GM12872 (cell line): ENCODE measurements around the gene P2RX4.

Experiments used
- TF ChIP-seq, protein P1 (sequence below): IDR thresholded peaks from 3 replicates; pipeline ENCODE4 v1.5.1; 2011; ENCODE audit warnings: low read depth, mild to moderate bottlenecking, low read length, moderate library complexity; ENCODE audit not compliant: insufficient read depth

The P2RX4 gene

DNA sequence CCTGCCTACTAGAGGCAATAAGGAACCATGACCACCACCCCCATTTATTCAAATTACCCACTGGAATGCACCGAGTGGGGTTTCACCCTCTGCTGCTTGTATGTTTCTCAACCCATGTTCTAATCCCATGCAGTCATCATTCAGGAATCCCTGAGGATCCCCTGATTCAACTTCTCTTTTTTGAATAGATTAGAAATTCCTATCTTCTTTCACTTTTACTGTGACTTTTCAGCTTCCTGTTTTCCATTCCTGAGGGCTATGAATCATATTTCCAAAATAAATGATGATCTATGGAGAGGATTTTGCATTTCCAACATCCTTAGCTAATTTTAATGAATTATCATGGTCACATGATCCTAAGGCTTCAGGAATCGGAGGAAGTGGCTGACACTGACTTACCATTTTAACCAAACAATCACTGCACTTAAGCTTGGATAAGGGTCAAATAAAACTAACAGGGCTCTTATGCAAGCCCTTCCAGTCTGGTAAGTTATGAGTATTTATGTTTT lies 19.4 kb upstream of the P2RX4 start:
- TF ChIP-seq, protein P1, sequence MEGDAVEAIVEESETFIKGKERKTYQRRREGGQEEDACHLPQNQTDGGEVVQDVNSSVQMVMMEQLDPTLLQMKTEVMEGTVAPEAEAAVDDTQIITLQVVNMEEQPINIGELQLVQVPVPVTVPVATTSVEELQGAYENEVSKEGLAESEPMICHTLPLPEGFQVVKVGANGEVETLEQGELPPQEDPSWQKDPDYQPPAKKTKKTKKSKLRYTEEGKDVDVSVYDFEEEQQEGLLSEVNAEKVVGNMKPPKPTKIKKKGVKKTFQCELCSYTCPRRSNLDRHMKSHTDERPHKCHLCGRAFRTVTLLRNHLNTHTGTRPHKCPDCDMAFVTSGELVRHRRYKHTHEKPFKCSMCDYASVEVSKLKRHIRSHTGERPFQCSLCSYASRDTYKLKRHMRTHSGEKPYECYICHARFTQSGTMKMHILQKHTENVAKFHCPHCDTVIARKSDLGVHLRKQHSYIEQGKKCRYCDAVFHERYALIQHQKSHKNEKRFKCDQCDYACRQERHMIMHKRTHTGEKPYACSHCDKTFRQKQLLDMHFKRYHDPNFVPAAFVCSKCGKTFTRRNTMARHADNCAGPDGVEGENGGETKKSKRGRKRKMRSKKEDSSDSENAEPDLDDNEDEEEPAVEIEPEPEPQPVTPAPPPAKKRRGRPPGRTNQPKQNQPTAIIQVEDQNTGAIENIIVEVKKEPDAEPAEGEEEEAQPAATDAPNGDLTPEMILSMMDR: no peak

- TF ChIP-seq, protein P1: no peak
These were observed 18.8 kb upstream of the P2RX4 start for GRCh38 chr12:121191151-121191550.

DNA sequence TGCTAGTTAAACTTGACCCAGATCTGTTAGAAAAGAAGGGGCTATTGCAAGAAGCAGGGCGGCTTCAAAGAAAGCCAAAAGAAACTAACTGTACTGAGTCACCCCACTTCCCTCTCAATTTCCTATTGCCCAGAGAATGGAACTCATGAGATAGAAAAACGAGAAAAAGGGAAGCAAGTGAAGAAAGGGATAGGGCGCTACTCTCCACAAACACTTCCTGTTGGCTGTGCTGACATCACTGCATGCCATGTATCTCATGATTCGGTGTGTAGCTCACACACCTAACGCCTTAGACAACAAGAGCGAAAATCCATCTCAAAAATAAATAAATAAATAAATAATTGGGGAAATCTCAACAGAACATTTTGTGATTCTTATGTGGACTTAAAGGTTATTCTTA lies 13.0 kb upstream of the P2RX4 start:
- TF ChIP-seq, protein P1: no peak

- TF ChIP-seq, protein P1: no peak
These were observed 11.0 kb upstream of the P2RX4 start for GRCh38 chr12:121198949-121199348.

GRCh38 chr12:121202407-121203355 lies 7.2 kb upstream of the P2RX4 start:
- TF ChIP-seq, protein P1: no peak

- TF ChIP-seq, protein P1: no peak
These were observed 6.4 kb upstream of the P2RX4 start for GRCh38 chr12:121203482-121203881.

DNA sequence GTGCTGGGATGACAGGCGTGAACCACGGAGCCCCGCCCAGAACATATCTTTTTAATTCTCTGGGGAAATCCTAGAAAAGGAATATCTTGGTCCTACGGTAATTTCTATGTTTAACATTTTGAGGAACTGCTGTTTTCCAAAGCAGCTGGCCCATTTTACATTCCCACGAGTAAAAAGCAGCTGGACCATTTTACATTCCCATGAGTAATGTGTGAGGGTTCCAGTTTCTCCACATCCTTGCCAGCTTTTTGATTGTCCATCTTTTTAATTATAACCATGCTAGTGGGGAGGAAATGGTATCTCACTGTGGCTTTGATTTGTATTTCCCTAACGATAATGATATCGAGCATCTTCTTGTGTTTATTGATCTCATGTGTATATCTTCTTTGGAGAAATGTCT lies 4.4 kb upstream of the P2RX4 start:
- TF ChIP-seq, protein P1: no peak
